DMS153 (cell line): Measurements from ENCODE around the gene PAM.

Source experiments
- DNase-seq: peaks from one replicate; lab custom pipeline; 2025; lab: John Stamatoyannopoulos, UW

The PAM gene

DNA sequence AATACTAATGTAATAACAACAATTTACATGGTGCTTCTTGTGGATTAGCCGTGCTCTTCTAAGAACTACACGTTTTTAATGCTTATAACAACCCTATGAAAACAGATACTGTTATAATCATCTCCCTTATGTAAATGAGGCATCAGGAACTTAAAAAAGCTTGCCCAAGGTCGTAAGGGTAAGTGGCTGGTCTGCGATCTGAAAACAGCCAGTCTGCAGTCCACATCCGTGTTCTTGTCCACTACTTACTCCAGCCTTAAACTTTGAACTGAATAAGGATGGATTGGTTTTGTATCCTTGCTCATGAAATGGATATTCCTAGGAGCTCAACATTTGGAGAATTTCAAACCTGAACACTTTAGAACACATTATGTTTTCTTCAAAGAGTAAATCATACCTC is 26.7 kb downstream of the PAM start:
- no peak for DNase-seq

DNA sequence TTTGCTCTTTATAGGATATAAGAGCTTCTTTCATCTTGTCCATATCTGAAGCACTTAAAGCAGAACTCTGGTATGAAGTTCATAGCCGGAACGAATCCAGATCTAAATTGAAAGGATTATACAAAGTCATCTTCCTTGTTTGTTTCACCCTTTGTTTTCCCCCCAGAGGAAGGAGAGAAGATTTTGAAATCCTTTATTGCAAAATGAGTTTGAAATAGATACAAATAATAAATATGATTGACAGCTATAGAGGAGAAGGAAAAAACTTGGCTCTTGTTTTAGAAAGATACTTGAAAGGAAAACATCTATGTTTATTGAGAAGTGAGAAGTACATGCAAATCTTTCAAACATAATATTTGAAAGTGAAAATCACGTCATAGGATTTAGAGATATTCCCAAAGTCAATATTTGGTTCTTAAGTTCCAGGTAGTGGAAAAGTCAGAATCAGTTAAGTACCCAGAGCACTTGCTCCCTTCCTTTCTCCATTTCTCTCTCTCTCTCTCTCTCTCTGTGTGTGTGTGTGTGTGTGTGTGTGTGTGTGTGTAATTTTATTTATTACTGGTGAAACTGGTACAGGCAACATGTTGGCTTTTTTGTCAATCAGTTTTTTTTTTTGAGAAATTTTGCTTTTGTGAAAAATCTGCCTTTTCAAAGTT is 27.2 kb downstream of the PAM start:
- DNase-seq, result no peak

DNA sequence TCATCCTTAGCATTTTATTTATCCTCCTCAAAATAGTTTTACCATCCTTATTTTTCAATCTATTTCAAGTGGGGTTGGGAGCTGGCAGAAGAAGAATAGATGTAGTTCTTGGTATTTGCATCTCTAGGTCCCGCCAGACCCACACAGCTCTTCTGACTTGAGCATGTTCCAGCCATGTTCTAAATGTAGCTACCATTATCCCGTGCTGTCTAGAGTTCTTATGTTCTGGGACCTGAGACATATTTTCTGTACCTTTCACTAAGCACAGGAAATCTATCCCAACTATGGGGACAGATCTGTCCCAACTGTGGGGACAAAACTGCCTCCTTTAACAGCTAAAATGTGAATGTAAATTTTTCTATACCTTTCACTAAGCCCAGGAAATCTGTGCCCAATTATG is 32.0 kb downstream of the PAM start:
- no peak for DNase-seq

GRCh38 chr5:102788788-102789187 is 33.7 kb downstream of the PAM start:
- DNase-seq, result no peak

GRCh38 chr5:102789469-102789868 is 34.4 kb downstream of the PAM start:
- no peak for DNase-seq

GRCh38 chr5:102790748-102791147 is 35.6 kb downstream of the PAM start:
- no peak for DNase-seq

DNA sequence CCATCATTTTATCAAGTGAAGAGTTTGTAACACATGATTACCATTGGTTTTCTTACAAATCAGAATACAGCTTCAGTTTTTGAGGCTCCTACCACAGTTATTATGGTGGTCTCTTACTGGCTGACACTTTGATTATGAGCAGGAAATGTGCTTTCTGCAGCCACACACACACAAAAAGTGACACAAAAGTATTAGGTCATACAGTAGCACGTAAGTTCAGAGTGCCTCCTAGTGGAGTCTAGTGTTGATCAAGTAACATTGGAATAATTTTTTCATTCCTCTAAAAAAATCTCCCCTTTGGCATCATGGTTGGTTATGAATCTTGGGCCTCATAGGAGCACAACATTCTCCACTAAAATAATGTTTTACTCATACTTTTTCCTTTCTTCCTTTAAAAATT is 37.6 kb downstream of the PAM start:
- DNase-seq, result no peak

GRCh38 chr5:102794047-102794446 is 38.9 kb downstream of the PAM start:
- no peak for DNase-seq

- peak; percentile 52 for DNase-seq
These were observed 39.7 kb downstream of the PAM start for GRCh38 chr5:102794677-102795331.

GRCh38 chr5:102795526-102795925 is 40.4 kb downstream of the PAM start:
- no peak for DNase-seq

GRCh38 chr5:102796009-102796408 is 40.9 kb downstream of the PAM start:
- peak; percentile 55 for DNase-seq

- no peak for DNase-seq
These were observed 41.4 kb downstream of the PAM start for GRCh38 chr5:102796498-102796897.

GRCh38 chr5:102797322-102797884 is 42.3 kb downstream of the PAM start:
- no peak for DNase-seq

DNA sequence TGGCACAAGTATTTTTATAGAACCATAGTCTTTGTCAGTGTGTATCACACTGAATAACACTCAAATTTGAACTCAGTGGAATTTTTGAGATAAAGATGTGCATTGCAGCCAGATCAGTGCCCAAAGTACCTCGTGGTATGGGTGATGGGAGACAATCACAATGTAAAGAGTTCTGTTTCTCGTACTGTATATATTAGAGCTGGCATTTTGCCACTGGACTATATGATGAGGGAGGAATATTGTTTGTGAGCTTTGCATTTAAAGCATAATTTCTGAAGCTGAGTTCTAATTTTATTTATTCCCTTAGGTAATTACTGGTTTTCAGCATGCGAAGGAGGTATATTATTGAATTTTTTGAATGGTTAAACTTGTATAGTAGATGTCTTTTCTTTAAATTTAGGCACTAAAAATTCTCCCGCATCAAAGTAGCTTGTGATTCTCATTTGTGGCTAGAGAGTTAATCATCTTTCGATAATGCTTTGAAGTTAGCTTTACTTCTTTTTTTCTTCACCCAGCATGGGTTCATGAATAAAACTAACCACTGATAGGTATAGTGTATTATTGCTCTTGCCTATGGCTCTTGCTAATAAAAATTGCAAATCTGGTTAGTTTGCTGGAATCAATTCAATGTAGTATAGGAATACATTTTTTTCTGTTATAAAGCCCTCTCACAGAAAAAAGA is 43.1 kb downstream of the PAM start:
- DNase-seq, result no peak

GRCh38 chr5:102799017-102799416 is 43.9 kb downstream of the PAM start:
- DNase-seq, result no peak

- DNase-seq, result no peak
These were observed 45.3 kb downstream of the PAM start for GRCh38 chr5:102800427-102800826.

GRCh38 chr5:102801371-102801770 is 46.3 kb downstream of the PAM start:
- DNase-seq, result no peak

GRCh38 chr5:102802708-102803458 is 47.8 kb downstream of the PAM start:
- no peak for DNase-seq

DNA sequence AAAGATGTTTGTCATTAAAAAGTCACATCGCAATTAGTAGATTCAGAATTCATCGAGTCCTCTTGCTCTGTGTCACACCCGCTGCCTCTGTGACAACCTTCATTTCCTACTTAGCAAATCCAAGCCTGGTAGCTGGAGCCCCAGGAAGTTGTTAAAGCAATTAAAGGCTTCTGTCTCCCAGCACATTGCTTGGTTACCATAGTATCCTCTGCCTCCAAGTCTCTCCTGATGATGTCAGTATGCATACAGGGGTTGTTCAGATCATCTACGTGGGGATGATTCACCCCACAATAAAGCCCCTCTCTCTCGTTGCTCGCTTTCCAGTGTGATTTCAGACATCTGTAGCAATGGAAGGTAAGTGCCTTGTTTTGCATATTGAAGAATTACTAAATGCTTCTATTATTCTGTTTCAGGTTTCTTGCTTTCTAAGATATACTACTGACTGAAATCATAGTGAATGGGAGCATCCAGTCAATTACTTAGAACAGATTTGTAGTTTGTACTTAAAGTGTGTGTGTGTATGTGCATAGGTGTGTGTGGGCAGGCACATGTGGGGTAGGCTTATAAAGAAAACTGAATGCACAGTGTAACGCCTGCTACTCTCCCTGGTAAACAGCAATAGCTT is 52.9 kb downstream of the PAM start:
- peak; percentile 68 for DNase-seq

DNA sequence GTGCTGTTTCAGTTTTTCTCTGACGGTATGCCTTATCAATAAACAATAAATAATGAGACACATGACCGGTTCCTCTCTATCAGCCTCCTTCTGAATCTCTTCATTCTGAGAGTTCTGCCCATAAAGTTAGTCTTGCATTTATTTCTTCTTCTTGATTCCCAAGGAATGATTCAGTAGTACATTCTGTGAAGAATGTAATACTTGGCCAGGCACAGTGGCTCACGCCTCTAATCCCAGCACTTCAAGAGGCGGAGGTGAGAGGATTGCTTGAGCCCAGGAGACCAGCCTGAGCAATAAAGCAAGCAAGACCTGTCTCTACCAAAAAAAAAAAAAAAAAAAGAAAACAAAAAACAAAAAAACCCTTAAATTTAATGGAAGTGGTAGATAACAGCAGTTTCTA is 53.9 kb downstream of the PAM start:
- DNase-seq, result no peak

DNA sequence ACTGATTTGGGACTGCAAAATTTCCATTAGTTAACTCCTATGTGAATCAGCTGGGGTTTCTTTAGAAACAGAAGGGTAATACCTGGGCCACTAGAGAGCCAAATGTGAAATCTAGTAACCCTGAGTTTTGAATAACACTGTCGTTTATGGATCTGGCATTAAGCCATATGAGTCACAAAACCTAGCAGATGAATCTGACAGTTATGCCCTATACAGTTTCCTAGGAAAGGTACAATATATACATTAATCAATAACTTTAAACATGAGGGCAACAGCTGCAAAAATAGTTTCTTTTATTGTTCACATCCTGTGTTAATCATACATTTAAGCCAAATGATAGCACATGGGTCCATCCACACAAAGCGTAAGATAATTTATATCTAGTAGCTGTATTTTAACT is 56.9 kb downstream of the PAM start:
- peak; percentile 59 for DNase-seq

- DNase-seq, result no peak
These were observed 58.6 kb downstream of the PAM start for GRCh38 chr5:102813740-102814139.
